ENCODE results near the gene JAML.

DNA sequence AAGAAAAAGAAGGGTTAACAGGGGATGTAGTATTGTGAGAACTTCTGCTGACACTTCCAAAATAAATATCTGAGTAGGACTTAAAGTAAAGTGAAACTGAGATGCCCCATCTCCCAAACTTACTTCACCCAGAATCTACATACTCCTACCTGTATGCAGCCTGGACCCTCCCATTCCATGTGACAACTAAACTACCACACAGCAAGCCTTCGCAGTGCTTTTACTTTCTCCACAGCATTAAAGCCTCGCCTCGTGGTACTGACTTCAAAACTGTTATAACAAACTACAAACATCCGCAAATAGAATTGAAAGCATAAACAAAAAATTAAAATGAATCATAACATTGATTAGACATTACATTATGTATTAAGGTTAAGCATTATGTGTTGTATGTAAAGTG is 38.3 kb upstream of the JAML start:
- no peak for TF ChIP-seq ZNF274 (IDR thresholded peaks at IDR 0.05; ENCODE audit: low read depth, low read length)
- no peak for TF ChIP-seq YY1 (IDR thresholded peaks at IDR 0.05; ENCODE audit: insufficient read depth, insufficient read length)
- TF ChIP-seq SUZ12 (IDR thresholded peaks at IDR 0.05; ENCODE audit: extremely low read depth, insufficient read depth, insufficient read length): no peak
